ENCODE results near the gene PEA15. TPM values are rescaled to one million over a fixed set of nuclear protein-coding genes. Genes with fewer than 3 reads are reported as not detected.

PEA15 gene
- total and polyA plus RNA-seq, 2 donors (not counting 3 experiments of a cell fraction or from before 2014, with no cell fraction given), result 250 to 304 TPM

- H3K9me1 ChIP-seq (replicated peaks; ENCODE audit: control insufficient read depth, extremely low read depth, insufficient read depth, low read length), result no peaks in the 10 kb centered on the region
- dilution Hi-C loops (cut with MboI; ENCODE audit: extremely low pct_ligation_motif_present, low sequenced_read_pairs) (no loop called here), intact Hi-C loops (cut with micrococcal nuclease) (no loop called here)
- no peak for FAIRE-seq
- no peaks in the 10 kb centered on the region for H3K4me1 ChIP-seq (ENCODE audit: control insufficient read depth, extremely low read depth, insufficient read depth, low read length)
- DNase-seq (ENCODE audit: low read depth, low spot score), result no peak
- H4K20me1 ChIP-seq (replicated peaks; ENCODE audit: control insufficient read depth, extremely low read depth, insufficient read depth, low read length), result no peaks in the 10 kb centered on the region
- H3K4me3 ChIP-seq (replicated peaks in 1 of 3; ENCODE audit: insufficient read depth in 1 of 3, low read depth in 1 of 3, low read length in 3 of 3), result no peak overlapping the region
- BruUV-seq (replicated peaks), result no TSS peak
- H3K36me3 ChIP-seq (ENCODE audit: control insufficient read depth in 2 of 2, extremely low read depth in 1 of 2, insufficient read depth in 2 of 2, low read length in 2 of 2), result no peaks in the 10 kb centered on the region
- ChIA-PET POLR2A (no interaction called here), CTCF (interaction anchor here (1.2 to 1.7 kb wide), 3 partner anchors 29 to 88 kb away, joined by 3 to 5 read pairs (median 4); no protein-coding TSS in a partner anchor)
- no peaks in the 10 kb centered on the region for H3K79me2 ChIP-seq (ENCODE audit: control insufficient read depth, insufficient read depth, low read length)
- no peak overlapping the region for H2AFZ ChIP-seq (ENCODE audit: low read depth, low read length)
- no peak overlapping the region for H3K9ac ChIP-seq (replicated peaks; ENCODE audit: extremely low read depth, insufficient read depth, low read length)
- no peak overlapping the region for H3K27ac ChIP-seq (ENCODE audit: insufficient read depth, low read depth, low read length)
- H3K4me2 ChIP-seq (ENCODE audit: insufficient read depth, low read length), result no peak overlapping the region
- H3K27me3 ChIP-seq (ENCODE audit: control insufficient read depth in 2 of 2, insufficient read depth in 2 of 2, low read length in 2 of 2), result peaks cover 6 to 9% of the 10 kb centered on the region in 2 experiments
- H3K9me3 ChIP-seq (replicated peaks; ENCODE audit: control insufficient read depth, insufficient read depth, low read length), result no peaks in the 10 kb centered on the region
- TF ChIP-seq, protein P1, sequence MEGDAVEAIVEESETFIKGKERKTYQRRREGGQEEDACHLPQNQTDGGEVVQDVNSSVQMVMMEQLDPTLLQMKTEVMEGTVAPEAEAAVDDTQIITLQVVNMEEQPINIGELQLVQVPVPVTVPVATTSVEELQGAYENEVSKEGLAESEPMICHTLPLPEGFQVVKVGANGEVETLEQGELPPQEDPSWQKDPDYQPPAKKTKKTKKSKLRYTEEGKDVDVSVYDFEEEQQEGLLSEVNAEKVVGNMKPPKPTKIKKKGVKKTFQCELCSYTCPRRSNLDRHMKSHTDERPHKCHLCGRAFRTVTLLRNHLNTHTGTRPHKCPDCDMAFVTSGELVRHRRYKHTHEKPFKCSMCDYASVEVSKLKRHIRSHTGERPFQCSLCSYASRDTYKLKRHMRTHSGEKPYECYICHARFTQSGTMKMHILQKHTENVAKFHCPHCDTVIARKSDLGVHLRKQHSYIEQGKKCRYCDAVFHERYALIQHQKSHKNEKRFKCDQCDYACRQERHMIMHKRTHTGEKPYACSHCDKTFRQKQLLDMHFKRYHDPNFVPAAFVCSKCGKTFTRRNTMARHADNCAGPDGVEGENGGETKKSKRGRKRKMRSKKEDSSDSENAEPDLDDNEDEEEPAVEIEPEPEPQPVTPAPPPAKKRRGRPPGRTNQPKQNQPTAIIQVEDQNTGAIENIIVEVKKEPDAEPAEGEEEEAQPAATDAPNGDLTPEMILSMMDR (IDR thresholded peaks at IDR 0.05; ENCODE audit: extremely low read depth in 1 of 2, insufficient read depth in 1 of 2, low read depth in 1 of 2, low read length in 2 of 2), result no peak
- no peak for TF ChIP-seq POLR2A (IDR thresholded peaks at IDR 0.05; ENCODE audit: low read depth, low read length)
- no peak for TF ChIP-seq POLR2AphosphoS5 (IDR thresholded peaks at IDR 0.05; ENCODE audit: insufficient read depth, low read depth, low read length)
- TF ChIP-seq, protein P2, sequence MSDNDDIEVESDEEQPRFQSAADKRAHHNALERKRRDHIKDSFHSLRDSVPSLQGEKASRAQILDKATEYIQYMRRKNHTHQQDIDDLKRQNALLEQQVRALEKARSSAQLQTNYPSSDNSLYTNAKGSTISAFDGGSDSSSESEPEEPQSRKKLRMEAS (IDR thresholded peaks at IDR 0.05; ENCODE audit: insufficient read depth, insufficient read length), result no peak
- TF ChIP-seq EZH2 (IDR thresholded peaks at IDR 0.05; ENCODE audit: borderline replicate concordance, low read depth, low read length, severe bottlenecking), result no peak
- TF ChIP-seq GATA2 (IDR thresholded peaks at IDR 0.05; ENCODE audit: insufficient read depth, insufficient read length, low read depth, low read length), result no peak
- TF ChIP-seq JUN (IDR thresholded peaks at IDR 0.05; ENCODE audit: borderline replicate concordance, insufficient read depth, insufficient read length, low read depth), result no peak
- TF ChIP-seq FOS (IDR thresholded peaks at IDR 0.05; ENCODE audit: borderline replicate concordance, insufficient read depth, low read length), result no peak
- no peak for TF ChIP-seq MYC (IDR thresholded peaks at IDR 0.05; ENCODE audit: low read depth, low read length)
Measured at GRCh38 chr1:160164121-160164520, 41.1 kb upstream of the PEA15 start.

All from endothelial cell of umbilical vein (primary cell).